ENCODE results near the gene ERC1.

The ERC1 gene

GRCh38 chr12:1147821-1148220, 156.8 kb downstream of the ERC1 start:
- TF ChIP-seq EZH2phosphoT487 (IDR thresholded peaks at IDR 0.05; ENCODE audit: low read length) (no peak), CTCF (IDR thresholded peaks at IDR 0.05; ENCODE audit: low read length) (no peak), EZH2 (optimal IDR thresholded peaks at IDR 0.05; ENCODE audit: low read depth, low read length) (no peak)
- H3F3A ChIP-seq (ENCODE audit: insufficient read depth, low read length) = no peaks in the 10 kb centered on the region

GRCh38 chr12:1157046-1157445, 166.0 kb downstream of the ERC1 start:
- no peaks in the 10 kb centered on the region for H3K9me3 ChIP-seq (replicated peaks; ENCODE audit: insufficient read depth, low read length)
- H3K4me1 ChIP-seq (ENCODE audit: low read length) = no peaks in the 10 kb centered on the region
- H3F3A ChIP-seq (ENCODE audit: insufficient read depth, low read length) = no peaks in the 10 kb centered on the region
- H3K27ac ChIP-seq (ENCODE audit: low read length) = no peak overlapping the region
- no peak overlapping the region for H2AFZ ChIP-seq (ENCODE audit: low read length)
- no peaks in the 10 kb centered on the region for H3K9me2 ChIP-seq (replicated peaks; ENCODE audit: insufficient read depth, low read length)
- H4K20me1 ChIP-seq (ENCODE audit: insufficient read depth, low read length) = no peaks in the 10 kb centered on the region
- H3K4me2 ChIP-seq (ENCODE audit: low read depth, low read length) = no peak overlapping the region
- no peaks in the 10 kb centered on the region for H3K79me2 ChIP-seq (ENCODE audit: low read length)
- H3K27me3 ChIP-seq (replicated peaks; ENCODE audit: insufficient read depth, low read length) = no peaks in the 10 kb centered on the region
- no peak for DNase-seq
- H3K36me3 ChIP-seq (replicated peaks; ENCODE audit: insufficient read depth, low read length) = no peaks in the 10 kb centered on the region
- H3K4me3 ChIP-seq (ENCODE audit: low read length) = no peak overlapping the region
- TF ChIP-seq EZH2 (optimal IDR thresholded peaks at IDR 0.05; ENCODE audit: low read depth, low read length) = no peak
- no peak for TF ChIP-seq EZH2phosphoT487 (IDR thresholded peaks at IDR 0.05; ENCODE audit: low read length)
- no peak for TF ChIP-seq CTCF (IDR thresholded peaks at IDR 0.05; ENCODE audit: low read length)
- H3K9ac ChIP-seq (ENCODE audit: low read length) = no peak overlapping the region

More at GRCh38 chr12:1147821-1148220, 156.8 kb downstream of the ERC1 start:
- Histone ChIP-seq H3K9me3 (replicated peaks; ENCODE audit: insufficient read depth, low read length) (no peaks in the 10 kb centered on the region), H3K4me1 (ENCODE audit: low read length) (no peaks in the 10 kb centered on the region), H2AFZ (ENCODE audit: low read length) (no peak overlapping the region), H3K27ac (ENCODE audit: low read length) (no peak overlapping the region), H3K79me2 (ENCODE audit: low read length) (no peaks in the 10 kb centered on the region), H3K4me2 (ENCODE audit: low read depth, low read length) (no peak overlapping the region), H3K9ac (ENCODE audit: low read length) (no peak overlapping the region), H4K20me1 (ENCODE audit: insufficient read depth, low read length) (no peaks in the 10 kb centered on the region), H3K36me3 (replicated peaks; ENCODE audit: insufficient read depth, low read length) (no peaks in the 10 kb centered on the region), H3K9me2 (replicated peaks; ENCODE audit: insufficient read depth, low read length) (no peaks in the 10 kb centered on the region), H3K27me3 (replicated peaks; ENCODE audit: insufficient read depth, low read length) (no peaks in the 10 kb centered on the region), H3K4me3 (ENCODE audit: low read length) (no peak overlapping the region)
- DNase-seq = no peak

- no peak overlapping the region for H2AFZ ChIP-seq (ENCODE audit: low read length)
- H3K9me3 ChIP-seq (replicated peaks; ENCODE audit: insufficient read depth, low read length) = no peaks in the 10 kb centered on the region
- no peaks in the 10 kb centered on the region for H4K20me1 ChIP-seq (ENCODE audit: insufficient read depth, low read length)
- H3K4me1 ChIP-seq (ENCODE audit: low read length) = no peaks in the 10 kb centered on the region
- no peaks in the 10 kb centered on the region for H3K79me2 ChIP-seq (ENCODE audit: low read length)
- H3K36me3 ChIP-seq (replicated peaks; ENCODE audit: insufficient read depth, low read length) = no peaks in the 10 kb centered on the region
- no peaks in the 10 kb centered on the region for H3K27me3 ChIP-seq (replicated peaks; ENCODE audit: insufficient read depth, low read length)
- TF ChIP-seq EZH2phosphoT487 (IDR thresholded peaks at IDR 0.05; ENCODE audit: low read length) = no peak
- no peak for TF ChIP-seq CTCF (IDR thresholded peaks at IDR 0.05; ENCODE audit: low read length)
- no peak for TF ChIP-seq EZH2 (optimal IDR thresholded peaks at IDR 0.05; ENCODE audit: low read depth, low read length)
- no peak overlapping the region for H3K9ac ChIP-seq (ENCODE audit: low read length)
- H3K4me2 ChIP-seq (ENCODE audit: low read depth, low read length) = no peak overlapping the region
- no peaks in the 10 kb centered on the region for H3K9me2 ChIP-seq (replicated peaks; ENCODE audit: insufficient read depth, low read length)
- H3K4me3 ChIP-seq (ENCODE audit: low read length) = no peak overlapping the region
- no peak overlapping the region for H3K27ac ChIP-seq (ENCODE audit: low read length)
- no peaks in the 10 kb centered on the region for H3F3A ChIP-seq (ENCODE audit: insufficient read depth, low read length)
- no peak for DNase-seq
Measured at GRCh38 chr12:1161197-1161596, 170.2 kb downstream of the ERC1 start.

Measured in MM.1S (cell line).